AG10803 (cell line): ENCODE results near the gene IDUA.
"Not testable (repeated sequence)": the region's sequence is repeated elsewhere in the genome, so short reads cannot be mapped to it uniquely, and the experiment has no call there.

ENCODE experiments used
- DNase-seq: peaks from one replicate; pipeline ENCODE4 v3.0.0; 2010; ENCODE audit warnings: low read depth
- H3K4me3 ChIP-seq: 2 replicates; pipeline ENCODE4 v1.5.1; 2011; ENCODE audit warnings: mild to moderate bottlenecking, low read length, control low read depth
- TF ChIP-seq, protein P1 (sequence below): conservative IDR thresholded peaks from 2 replicates; pipeline ENCODE4 v1.5.1; 2011; ENCODE audit warnings: mild to moderate bottlenecking, low read length, control low read depth, inconsistent platforms

IDUA gene

DNA sequence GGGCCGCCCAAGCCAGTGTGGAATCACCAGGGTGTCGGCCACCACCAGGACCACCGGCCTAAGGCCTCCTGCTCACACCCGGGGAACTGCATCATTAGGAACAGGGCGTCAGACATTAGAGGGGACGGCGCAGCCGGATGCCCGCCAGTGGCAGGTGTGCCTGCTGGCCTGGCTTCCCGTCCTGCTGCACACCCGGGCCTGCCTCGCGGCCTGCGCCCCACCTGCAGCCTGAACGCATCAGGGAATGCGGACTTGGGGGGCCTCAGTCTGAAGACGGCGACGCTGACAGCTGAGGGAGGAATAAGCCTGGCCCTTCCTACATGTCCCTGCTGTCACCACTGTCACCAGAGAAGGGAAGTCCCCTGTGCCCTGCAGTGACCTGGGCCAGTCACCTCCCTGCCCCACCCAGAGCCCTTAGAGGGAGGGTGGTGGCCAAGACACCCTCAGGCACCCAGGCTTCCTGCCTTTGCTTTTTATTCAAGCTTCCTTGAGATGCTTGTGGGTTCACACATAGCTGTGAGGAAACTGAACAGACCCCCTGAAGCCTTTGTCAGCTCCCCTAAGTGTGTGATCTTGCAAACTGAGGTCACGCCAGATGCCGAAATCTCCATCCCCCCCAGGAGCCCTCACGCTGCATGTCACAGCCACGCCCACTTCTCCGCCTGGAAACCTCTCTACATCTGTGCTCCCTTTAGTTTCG, 16.6 kb upstream of the IDUA start:
- no peak for DNase-seq
- TF ChIP-seq, protein P1, sequence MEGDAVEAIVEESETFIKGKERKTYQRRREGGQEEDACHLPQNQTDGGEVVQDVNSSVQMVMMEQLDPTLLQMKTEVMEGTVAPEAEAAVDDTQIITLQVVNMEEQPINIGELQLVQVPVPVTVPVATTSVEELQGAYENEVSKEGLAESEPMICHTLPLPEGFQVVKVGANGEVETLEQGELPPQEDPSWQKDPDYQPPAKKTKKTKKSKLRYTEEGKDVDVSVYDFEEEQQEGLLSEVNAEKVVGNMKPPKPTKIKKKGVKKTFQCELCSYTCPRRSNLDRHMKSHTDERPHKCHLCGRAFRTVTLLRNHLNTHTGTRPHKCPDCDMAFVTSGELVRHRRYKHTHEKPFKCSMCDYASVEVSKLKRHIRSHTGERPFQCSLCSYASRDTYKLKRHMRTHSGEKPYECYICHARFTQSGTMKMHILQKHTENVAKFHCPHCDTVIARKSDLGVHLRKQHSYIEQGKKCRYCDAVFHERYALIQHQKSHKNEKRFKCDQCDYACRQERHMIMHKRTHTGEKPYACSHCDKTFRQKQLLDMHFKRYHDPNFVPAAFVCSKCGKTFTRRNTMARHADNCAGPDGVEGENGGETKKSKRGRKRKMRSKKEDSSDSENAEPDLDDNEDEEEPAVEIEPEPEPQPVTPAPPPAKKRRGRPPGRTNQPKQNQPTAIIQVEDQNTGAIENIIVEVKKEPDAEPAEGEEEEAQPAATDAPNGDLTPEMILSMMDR = no peak
- H3K4me3 ChIP-seq = no peak overlapping the region

DNA sequence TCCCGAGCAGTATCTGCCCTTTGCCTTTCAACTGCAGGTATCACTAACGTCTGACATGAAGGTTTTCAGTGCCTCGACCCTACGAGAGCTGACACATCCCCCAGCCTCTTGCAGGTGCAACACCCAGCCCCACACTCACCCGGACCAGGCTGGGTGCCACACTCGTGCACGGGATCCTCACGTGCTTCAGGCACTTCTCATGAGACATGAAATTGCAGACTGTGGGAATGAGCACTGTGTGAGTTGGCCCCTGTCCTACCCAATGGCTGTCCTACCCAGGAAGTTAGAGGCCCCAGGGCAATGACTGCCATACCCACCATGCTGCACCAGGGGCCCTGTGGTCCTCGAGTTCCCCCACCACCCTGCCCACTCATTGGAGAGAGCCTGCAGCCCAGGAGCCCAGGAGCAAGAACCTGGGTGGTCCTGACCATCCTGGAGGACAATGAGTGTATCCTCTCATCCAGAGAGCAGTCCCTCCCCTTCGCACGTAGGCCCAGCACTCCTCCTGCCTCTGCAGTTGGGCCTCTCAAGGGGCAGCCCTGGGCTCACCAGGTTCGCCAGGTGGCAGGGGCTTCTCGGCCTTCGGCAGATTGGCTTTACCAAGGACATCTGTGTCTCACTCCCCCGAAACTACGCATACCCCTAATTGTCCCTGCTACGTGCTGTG, 15.9 kb upstream of the IDUA start:
- no peak overlapping the region for H3K4me3 ChIP-seq
- DNase-seq = no peak
- TF ChIP-seq, protein P1 = no peak

DNA sequence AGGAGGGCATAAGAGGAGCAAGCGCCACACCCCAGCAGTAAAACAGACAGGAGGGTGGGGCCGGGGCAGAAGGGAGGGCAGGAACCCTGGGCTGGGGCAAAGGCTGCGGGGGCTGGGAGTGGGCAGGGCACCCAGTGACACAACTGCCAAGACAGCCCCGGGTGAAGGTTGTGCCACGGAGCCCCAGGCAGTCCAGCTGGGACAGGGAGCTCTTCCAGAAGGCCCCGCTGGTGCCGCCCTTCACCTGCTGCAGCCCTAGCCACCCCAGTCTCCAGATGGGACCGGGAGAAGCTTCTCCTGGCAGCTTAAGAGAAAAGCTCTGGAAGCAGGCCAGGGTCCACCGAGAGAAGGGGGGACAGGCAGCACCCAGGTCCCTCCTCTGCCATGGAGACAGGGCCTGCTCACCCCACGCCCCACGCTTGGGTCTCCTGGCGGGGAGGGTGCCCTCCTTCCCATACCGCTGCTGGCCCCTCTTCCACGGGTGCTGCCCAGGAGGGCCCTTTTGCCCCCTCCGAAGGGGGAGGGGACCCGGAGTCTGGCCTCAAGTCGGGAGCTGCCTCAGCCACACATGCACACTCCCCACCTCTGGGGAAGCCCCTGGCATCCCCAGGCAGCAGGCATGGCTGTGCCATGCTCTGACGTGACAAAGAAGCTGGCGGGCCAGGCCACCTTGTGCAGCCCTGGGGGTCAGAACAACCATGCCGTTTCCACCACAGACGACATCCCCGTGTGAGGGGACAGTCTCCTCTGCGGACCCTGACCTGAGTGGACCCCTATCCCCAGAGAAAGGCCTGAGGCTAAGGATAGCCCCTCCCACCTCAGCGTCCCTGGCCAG, 15.0 kb upstream of the IDUA start:
- TF ChIP-seq, protein P1 = no peak
- no peak for DNase-seq
- peak overlapping the region; percentile 71 for H3K4me3 ChIP-seq

DNA sequence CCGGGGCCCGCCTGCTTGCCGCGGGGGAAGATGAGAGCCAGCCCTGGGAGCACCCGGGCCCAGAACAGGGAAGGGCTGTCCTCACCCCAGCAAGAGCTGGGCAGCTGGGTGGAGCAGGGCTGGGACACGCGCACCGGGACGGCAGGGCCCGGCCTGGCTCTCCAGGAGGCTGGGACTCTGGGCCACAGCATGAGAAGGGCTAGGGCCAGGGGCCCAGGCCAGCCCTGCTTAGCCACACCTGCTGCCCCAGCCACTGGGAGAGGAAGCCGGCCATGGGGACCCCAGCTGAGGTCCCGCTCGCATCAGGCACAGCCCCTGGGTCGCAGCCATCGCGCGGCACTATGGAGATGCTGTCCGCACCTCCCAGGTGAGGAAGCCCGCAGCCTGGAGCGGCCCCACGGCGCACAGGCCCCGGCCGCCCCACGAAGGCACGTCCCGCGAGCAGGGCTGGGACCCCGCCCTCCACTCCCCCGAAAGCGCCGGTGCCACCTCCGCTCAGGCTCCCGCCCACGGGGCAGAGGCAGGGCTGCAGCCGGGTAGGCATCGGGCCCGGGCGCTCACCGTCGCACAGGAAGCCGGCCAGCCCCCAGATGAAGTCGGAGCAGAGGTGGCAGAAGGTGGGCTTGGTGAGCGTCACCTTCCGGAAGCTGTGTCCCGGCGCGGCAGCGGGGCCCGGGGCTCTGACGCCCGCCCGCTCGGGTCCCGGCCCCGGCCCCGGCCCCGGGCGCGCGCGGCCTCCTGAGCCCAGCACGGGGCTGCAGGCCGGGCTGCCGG, 14.0 kb upstream of the IDUA start:
- TF ChIP-seq, protein P1 = no peak
- H3K4me3 ChIP-seq = peak overlapping the region; percentile 71
- peak; percentile 5 for DNase-seq

DNA sequence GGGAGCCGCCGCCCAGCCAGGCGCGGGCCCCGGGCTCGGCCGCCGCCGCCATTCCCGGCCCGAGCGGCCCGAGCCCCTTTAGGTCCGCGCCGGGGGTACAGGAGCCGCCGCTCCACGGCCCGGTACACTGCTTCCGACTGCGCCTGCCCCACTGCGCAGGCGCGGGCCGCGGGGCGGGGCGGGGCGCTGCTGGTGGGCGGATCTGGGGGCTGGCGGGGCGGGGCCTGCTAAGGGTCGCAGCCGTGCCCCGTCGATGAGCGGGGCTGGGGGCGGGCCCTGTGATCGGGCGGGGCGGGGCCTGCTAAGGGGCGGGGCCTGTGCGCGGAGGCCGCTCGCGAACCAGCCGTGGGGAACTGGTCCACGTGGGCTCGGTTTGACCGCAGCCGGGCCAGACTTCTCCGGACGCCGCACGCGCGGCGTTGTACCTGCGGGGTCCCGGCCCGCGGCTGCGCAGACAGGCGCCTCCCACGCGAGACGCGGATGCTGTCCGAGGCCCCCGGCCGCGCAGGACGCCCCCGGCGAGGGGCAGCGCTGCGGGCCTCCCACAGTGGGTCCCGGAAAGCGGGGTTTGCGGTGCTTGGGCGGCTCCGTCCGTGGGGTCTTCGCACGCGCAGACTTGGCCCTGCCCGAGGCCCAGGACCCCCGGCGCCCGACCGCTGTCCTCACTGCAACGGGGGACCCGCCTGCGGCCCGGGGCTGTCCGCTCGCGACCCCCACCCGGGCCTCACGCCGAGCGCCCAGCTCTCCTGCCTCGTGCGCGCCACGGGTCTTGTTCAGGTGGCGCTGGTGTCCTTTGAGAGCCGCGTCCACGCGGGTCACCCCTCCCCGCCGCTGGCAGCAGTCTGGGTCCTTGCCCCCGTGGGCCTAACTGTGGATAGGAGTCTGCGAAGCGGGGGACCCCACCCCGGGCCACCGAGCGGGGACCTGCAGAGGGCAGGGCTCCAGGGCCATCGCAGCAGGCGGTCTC, 13.1 kb upstream of the IDUA start, which contains the start of gene DGKQ:
Gene DGKQ, minus strand, starts transcription at position 139 of the 967 bp plus-strand sequence. Its CDS starts 87 bp downstream, at position 52.
- H3K4me3 ChIP-seq = peak within 1 kb of the TSS; percentile 71
- peak; percentile 82 for DNase-seq
- TF ChIP-seq, protein P1 = no peak

DNA sequence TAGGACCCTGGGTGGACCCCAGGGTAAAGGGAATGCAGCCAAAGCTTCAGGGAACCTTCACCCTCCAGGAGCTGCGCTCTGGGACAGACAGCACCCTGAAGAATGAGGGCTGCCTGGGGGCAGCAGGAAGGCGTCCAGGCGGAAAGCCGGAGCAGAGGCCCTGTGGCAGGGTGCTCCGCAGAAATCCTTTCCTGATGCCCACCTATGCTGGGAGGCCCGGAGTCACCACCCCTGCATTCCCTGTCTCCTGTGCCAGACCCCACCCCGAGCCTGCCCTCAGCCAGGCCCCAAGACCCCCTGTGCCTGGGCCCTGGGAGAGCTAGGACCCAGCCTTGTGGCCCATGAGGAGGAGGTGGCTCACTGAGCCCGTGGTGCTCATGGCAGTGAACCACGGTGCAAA, 12.2 kb upstream of the IDUA start:
- H3K4me3 ChIP-seq = no peak overlapping the region
- DNase-seq = no peak
- TF ChIP-seq, protein P1 = no peak

DNA sequence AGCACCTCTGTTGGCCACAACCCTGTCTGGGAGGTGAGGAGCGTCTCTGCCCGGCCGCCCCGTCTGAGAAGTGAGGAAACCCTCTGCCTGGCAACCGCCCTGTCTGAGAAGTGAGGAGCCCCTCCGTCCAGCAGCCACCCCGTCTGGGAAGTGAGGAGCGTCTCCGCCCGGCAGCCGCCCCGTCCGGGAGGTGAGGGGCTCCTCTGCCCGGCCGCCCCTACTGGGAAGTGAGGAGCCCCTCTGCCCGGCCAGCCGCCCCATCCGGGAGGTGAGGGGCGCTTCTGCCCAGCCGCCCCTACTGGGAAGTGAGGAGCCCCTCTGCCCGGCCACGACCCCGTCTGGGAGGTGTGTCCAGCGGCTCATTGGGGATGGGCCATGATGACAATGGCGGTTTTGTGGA, 10.8 kb upstream of the IDUA start:
- H3K4me3 ChIP-seq, DNase-seq: not testable (repeated sequence)
